CMK (cell line): ENCODE data around the gene ALG12.
"Not testable (repeated sequence)": the region's sequence is repeated elsewhere in the genome, so short reads cannot be mapped to it uniquely, and the experiment has no call there.

Experiments
- DNase-seq: peaks from one replicate; pipeline ENCODE4 v3.0.0-alpha.2; 2010; ENCODE audit warnings: low read depth

The ALG12 gene

DNA sequence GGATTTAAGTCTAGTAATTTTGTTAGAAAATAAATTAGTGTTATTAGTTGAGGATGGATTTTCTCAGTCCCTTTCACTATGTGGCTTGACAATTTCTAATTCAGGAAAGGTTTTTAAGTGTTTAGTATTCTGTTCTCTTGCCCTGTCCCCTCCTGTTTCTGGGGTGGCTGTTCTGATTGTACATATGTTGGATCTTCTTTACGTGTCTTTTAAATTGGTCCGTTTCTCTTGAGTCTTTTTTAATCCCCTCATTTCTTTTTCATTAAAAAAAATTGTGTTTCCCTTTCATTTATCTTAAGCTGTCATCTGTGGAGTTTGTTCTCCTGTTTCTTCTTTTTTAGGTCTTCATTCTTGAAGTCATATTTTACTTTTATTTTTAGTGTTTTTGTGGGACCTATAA lies 52.1 kb downstream of the ALG12 start:
- no peak for DNase-seq

DNA sequence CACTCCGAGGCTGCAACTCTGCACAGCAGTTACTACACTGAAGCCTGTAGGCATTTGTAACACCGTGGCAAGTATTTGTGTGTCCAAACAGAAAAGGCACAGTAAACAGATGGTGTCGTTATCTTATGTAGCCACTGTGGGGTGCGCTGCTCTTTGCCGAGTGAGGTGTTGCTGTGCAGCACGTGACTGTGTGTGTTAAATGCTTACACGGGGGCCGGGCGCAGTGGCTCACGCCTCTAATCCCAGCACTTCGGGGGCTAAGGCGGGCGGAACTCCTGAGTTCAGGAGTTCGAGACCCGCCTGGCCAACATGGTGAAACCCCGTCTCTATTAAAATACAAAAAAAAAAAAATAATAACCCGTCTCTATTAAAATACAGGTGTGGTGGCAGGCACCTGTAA lies 53.1 kb downstream of the ALG12 start:
- no peak for DNase-seq

DNA sequence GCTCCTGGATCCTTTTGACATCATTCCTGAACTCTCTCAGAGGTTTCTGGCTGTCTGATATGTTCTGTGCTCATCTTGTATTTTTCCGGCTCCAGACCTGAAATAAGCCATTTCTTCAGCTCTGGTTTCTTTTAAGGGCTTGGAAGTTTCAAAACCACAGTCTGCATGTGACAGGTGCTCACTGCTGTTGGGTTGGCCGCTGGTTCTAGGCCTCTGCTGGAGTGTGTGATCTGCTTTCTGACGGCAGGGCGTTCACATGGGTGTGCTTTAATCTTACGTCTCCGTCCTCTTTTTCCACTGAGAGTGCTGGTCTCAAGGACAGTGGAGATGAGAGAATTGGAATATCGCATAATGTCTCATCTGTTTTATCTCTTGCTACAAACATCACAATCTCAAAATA lies 54.3 kb downstream of the ALG12 start:
- DNase-seq: no peak

DNA sequence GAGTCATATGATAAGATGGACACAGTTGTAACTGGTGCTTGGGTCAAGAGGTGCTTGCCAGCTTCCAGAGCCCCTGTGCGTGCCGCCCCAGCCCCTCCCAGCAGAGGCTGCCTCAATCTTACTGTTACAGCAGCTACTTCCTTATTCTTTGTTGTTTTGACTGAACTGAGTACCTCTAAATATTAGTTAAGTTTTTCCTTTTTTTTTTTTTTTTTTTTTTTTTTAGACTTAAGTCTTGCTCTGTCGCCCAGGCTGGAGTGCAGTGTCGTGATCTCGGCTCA lies 55.8 kb downstream of the ALG12 start:
- DNase-seq: no peak

DNA sequence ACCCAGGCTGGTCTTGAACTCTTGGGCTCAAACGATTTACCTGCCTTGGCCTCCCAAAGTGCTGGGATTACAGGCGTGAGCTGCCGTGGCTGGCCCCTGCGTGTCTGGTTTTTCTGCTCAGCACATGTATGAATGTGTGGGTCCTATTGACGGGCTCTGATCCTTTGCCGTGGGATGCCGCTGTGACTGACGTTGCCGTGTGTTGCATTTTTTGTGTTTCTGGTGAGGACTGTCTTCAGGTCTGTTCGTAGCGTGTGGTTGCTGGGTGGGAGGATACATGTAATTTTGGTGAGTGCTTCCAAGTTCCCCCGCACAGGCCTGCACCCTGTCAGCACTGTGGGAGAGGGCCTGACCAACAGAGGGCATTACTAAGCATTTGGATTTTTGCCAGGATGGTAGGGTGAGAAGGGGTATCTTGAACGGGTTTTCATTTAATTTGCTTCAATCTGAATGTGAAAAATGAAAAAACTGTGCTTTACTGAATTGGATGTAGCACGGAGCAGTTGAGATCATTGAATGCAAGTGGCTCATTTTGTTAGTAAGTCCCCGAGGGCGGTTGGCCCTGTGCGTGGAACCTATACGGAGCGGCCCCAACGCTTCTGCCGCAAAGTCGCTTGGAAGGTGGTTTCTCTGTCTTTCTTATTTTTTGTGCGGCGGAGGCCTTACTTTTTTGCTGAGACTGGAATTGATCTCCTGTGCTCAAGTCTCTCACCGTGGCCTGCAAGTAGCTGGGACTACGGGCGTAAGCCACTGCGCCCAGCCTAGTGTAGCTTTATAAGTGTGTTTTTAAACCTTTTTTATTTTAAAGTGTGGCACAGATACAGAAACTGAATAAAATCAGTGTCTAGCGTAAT lies 56.4 kb downstream of the ALG12 start:
- DNase-seq: no peak

DNA sequence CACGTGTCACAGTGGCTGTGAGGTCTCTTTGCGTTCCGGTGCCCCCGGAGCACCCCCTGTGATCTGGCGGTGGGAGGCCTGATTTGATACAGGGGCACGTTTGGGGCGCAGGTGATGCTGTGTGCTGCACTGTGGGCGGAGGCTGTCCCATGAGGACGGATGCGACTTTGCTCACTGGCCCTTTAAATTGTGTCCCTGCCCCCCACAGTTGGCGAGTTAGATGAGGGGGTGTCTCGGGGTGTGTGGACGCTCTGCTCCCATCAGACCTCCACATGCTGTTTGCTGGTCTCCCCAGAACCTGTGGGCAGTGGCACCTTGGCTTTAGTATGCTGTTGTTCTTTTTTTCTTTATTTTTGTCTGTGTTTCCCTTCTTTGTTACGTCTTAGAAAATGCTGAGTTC lies 59.4 kb downstream of the ALG12 start:
- no peak for DNase-seq

DNA sequence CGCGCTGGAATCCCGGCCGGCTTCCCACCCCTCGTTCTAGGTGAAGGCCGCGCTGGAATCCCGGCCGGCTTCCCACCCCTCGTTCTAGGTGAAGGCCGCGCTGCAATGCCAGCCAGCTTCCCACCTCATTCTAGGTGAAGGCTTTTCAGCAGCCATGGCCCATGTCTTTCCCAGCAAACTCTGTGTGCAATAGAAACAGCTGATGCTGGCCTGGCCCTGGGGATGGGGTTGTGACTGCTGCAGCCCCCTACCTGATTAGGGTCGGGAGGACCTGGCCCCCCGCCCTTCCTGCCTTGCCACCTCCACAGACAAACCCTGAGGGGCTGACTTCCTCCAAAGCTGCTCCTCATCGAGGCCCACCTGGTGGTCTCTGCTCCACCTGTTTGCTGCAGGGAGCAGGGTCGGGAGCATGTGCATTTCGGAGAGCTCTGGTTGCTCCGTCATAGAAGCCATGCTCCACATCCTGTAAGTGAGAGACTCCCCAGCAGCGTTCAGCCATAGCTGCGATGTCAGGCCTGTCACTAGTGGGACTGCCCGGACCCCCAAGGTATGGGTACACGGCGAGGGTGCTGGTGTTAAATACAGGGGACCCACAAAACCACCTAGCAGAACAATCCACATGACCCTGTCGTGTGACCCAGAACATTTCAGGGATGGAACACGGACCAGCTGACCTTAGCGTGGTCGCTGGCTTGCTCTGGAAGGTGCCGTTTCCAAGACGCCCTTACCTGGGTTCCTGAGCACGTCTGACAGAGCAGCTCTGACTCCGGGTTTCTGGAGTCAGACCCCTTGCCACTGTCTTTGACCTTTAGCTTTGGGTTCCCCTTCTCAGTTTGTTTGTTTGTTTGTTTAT lies 61.2 kb downstream of the ALG12 start:
- no peak for DNase-seq

DNA sequence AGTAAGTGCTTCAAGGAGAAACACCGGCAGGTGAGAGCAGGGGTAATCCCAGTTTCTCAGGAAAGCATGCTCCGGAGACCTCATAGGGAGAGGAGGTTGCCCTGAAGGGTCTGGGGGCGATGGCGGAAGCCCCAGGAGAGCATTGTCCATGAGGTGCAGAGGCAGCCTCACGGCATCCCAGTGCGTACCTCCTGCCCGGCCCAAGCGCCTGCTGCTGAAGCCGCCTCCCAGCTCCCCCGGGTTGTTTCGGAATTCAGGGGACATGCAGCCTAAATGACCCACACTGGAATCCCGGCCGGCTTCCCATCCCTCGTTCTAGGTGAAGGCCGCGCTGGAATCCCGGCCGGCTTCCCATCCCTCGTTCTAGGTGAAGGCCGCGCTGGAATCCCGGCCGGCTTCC lies 61.9 kb downstream of the ALG12 start:
- DNase-seq: no peak

DNA sequence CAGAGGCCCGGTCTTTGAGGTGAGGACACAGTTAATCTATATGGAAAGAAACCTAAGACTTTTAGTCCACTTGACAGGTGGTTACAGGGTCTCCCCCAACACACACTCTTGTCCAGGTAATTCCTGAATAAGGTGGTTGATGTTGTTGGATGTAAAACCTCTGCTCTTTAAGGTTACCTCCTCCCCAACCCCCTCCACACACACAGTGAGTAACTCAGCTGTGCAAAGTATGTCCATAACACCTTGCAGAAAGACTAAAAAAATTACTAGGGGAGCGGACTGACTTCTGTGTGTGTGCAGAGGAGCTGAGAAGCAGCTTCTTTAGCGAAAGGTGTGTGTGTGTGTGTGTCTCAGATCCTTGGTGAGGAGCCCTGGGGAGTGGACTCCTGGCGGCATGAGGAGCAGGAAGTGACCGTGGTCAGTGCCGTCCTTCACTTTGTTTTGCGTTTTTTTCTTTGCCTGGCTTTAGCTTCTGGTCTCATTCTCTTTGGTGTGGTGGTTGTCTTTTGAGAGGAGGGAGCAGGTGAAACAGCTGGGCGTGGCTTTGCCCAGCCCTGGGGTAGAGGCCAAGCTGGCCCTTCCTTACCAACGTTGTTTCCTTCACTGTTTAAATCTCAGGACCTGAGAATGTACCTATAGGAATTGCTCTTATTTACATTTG lies 62.9 kb downstream of the ALG12 start:
- no peak for DNase-seq

DNA sequence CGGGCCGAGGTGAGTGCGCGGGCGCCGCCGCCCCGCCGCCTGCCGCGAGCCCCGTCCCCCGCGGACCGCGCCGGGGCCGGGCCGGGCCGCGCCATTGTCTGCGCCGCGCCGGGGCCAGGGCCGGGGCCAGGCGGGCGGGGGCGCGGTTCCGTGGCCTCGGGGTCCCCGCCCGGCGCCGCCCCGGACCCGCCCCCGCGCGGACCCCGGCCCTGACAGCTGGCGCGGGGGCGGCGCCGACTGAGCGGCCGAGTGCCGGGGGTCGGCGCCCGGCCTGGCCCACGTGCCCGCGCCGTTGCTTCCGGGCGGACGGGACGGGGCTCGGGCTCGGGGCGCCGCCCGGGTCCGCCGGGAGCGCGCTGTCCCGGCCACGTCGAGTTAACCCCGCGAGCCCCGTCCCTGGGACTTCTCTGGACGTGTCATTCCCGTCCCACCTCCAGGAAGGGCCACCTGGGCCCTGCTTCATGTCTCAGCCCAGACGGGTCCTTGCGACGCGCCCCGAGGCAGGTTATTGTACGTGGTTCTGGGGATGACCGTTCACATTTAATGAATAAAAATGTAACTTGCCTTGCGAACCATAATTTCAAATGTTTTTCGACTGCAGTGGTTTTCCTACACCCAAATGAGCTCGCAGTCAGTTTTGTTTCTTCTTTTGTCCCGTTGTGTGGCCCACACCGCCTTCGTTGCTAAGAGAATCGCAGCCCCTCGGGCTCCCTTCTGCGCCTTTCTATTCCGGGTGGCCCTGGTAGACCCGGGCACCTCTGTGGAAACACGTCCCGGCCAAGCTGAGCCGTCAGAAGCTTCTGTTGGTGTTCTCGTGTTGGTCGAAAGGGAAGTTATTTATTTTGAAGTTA lies 64.0 kb downstream of the ALG12 start:
- no peak for DNase-seq

DNA sequence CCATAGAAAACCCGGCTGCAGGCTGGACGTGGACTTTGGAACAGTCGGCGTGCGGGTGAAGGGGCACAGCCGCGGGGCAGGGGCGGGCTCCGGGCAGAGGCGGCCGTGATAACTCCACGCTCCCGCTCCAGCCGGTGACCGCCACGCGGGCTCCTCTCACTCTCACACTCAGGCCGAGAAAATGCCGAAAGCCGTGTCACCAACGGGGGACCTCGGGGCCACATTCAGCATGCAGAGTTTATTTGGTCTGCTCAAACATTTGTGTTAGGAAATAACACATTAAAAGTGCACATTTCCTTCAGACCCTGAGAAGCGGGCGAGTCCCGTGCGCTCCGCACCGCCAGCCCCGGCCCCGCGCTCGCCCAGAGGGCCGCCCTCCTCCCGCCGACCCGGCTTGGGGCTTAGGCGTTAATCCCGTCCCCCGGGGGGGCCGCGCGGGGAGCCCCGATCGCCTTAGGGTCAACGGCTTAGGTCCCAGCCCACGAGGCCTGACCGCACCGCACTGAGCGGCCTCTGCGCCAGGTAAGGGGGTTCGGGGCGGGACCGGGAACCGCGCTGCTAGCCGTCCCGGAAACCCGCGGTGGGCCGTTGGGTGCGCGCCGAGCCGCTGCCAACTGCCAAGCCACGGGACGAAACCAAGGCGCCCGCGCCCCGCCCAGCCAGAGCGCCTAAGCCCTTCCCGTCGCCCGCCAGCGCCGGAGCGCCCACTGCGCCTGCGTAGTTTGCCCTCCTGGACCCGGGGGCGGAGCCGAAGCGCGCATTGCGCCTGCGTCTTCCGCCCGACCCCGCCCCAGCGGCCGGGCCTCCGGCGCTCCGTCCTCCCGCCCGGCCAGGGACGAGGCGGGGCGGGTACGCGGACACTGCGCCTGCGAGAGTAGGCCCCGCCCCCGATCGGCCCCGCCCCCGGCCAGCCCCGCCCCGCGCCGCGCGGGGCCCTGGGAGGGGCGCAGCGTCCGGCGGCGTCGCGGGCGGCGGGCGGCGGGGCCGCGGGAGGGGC lies 65.0 kb downstream of the ALG12 start, which contains the start of gene ZBED4:
ZBED4 (plus strand) TSS at position 947 of the 997 bp plus-strand sequence. CDS start 29,819 bp downstream, outside the sequence.
- peak; percentile 92 for DNase-seq

DNA sequence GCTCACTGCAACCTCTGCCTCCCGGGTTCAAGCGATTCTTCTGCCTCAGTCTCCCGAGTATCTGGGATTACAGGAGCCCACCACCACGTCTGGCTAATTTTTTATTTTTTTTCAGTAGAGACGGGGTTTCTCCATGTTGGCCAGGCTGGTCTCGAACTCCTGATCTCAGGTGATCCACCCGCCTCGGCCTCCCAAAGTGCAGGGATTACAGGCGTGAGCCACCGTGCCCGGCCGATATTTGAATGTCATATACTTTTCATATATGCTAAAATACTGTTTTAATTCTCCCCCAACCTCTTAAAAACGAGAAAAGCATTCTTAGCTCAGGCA lies 65.7 kb downstream of the ALG12 start:
- DNase-seq: not testable (repeated sequence)

DNA sequence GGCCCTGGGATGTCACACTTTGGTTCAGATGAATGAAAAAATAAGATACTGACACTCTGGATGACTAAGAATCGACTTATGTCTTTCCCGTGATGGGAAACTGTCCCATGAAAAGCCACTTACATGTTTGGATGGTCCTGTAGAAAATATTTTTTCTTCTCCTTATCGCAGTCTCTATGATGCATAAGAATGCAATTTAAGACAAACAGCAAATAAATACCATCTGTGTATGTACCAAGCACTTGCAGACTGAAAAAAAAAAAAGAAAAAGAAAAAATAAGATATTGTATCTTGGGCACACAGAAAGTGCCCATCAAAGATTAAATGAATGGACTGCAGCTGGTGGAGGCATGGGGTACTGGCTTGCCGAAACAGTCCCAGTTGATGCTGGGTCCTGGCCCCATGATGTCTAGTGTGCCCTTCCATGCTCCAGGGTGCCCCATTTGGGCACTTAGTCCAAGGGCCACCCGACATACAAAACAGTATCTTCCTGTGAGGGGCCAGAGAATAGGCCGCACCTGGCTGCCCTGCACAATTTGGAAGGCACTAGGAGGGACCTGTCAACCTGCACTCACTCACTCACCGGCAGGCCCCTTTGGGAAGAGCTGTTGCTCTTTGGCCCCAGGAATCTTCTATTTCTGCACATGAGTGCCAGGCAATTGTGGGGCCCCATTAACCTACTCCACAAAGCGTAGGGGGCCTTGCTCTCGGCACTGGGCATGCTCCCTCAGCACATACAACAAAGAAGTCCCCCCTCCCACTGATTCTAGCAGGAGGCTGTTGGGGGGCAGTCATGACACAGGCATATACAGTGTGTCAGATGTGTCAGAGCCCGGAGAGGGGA lies 67.1 kb downstream of the ALG12 start:
- DNase-seq: no peak
